NCI-H1105 (cell line): ENCODE data around the gene RBMS2.

Experiments
- DNase-seq: peaks from one replicate; lab custom pipeline; 2025; lab: John Stamatoyannopoulos, UW

Gene RBMS2

GRCh38 chr12:56631790-56632700, 110.4 kb downstream of the RBMS2 start:
- no peak for DNase-seq

- DNase-seq: no peak
Measured at GRCh38 chr12:56632701-56633467, 111.3 kb downstream of the RBMS2 start.

GRCh38 chr12:56633468-56634241, 112.0 kb downstream of the RBMS2 start:
- DNase-seq: no peak

- peak; percentile 52 for DNase-seq
Measured at GRCh38 chr12:56634242-56634836, 112.7 kb downstream of the RBMS2 start.

- peak; percentile 39 for DNase-seq
Measured at GRCh38 chr12:56634837-56635791, 113.5 kb downstream of the RBMS2 start.

- peak; percentile 32 for DNase-seq
Measured at GRCh38 chr12:56635806-56636674, 114.4 kb downstream of the RBMS2 start.

GRCh38 chr12:56636675-56637540, 115.3 kb downstream of the RBMS2 start:
- peak; percentile 96 for DNase-seq

- DNase-seq: no peak
Measured at GRCh38 chr12:56637621-56638020, 116.0 kb downstream of the RBMS2 start.

- no peak for DNase-seq
Measured at GRCh38 chr12:56641219-56641618, 119.6 kb downstream of the RBMS2 start.

GRCh38 chr12:56644654-56645053, 123.0 kb downstream of the RBMS2 start:
- no peak for DNase-seq

- no peak for DNase-seq
Measured at GRCh38 chr12:56645201-56645716, 123.6 kb downstream of the RBMS2 start.
